Right cardiac atrium (tissue), 5 donors: ENCODE data around the gene HPCAL1. TPM values are rescaled to one million over a fixed set of nuclear protein-coding genes. Genes with fewer than 3 reads are reported as not detected.

ENCODE experiments used
- ATAC-seq, 2 donors: fragments of 200-7000 bp; cut with Tn5 transposase; one replicate each; pipeline versions ENCODE4 v1.8.0 to v1.9.1; 2020; ENCODE audit warnings: moderate library complexity in 2 of 2, mild to moderate bottlenecking in 1 of 2
- DNase-seq, 3 donors: peaks; one replicate each; pipeline ENCODE4 v3.0.0-alpha.2; 2020
- H3K27ac ChIP-seq: one replicate; pipeline ENCODE4 v1.5.1; 2013; ENCODE audit warnings: mild to moderate bottlenecking, low read length, control low read depth, moderate library complexity
- H3K27me3 ChIP-seq: one replicate; pipeline ENCODE4 v1.6.1; 2013; ENCODE audit not compliant: control insufficient read depth, insufficient read depth
- H3K4me1 ChIP-seq: one replicate; pipeline ENCODE4 v1.6.1; 2013; ENCODE audit warnings: low read length; ENCODE audit not compliant: control insufficient read depth, insufficient read depth
- H3K4me3 ChIP-seq: one replicate; pipeline ENCODE4 v1.5.1; 2013; ENCODE audit warnings: low read length, control low read depth
- H3K9me3 ChIP-seq: one replicate; pipeline ENCODE4 v1.6.1; 2013; ENCODE audit warnings: low read length; ENCODE audit not compliant: control insufficient read depth
- WGBS: extraction: QIAGEN DNeasy Blood & Tissue Kit; methylation state at CpG from one replicate; pipeline ENCODE4 v1.1.7; 2013; 5-methylcytosine and 5-hydroxymethylcytosine counted together
- intact Hi-C, 4 donors: fragments of 100-400 bp; cut with DNase I; formaldehyde crosslinking; loops; one replicate each; pipeline versions ENCODE4 v1.11.0 to v1.14.0; 2022 to 2023
- polyA plus RNA-seq: library from polyadenylated mRNA; stranded (reverse); fragments of 200-250 nt; gene quantifications from one replicate; pipeline ENCODE4 v1.2.3, GENCODE V29; 2013
- total RNA-seq, 4 donors: library from RNA; stranded (reverse); fragmentation: NEBNext Ultra II Directional; extraction: Animal tissue kit (Norgen Biotek cat#: 25700); gene quantifications; one replicate each; pipeline ENCODE4 v1.2.1, GENCODE V29; 2021
- donor health status: healthy with polysubstance abuse.
- donor health status: DM: no; HTN: yes; CAD: no.
- donor health status: DM: no; HTN: no; CAD: no.
- donor health status: DM: no; HTN: yes; CAD: no; lungs with severe emphysema.
- donor health status: DM: yes; HTN: yes; CAD: no.

Gene HPCAL1
- total and polyA plus RNA-seq, 5 donors: 18.5 to 32.2 (median 25.1) TPM

- Histone ChIP-seq H3K4me3 (no peak overlapping the region), H3K27me3 (no peaks in the 10 kb centered on the region), H3K4me1 (peaks cover 19% of the 10 kb centered on the region), H3K27ac (no peak overlapping the region), H3K9me3 (no peaks in the 10 kb centered on the region)
- intact Hi-C loops: no loop called here
- ATAC-seq (no peak), DNase-seq (no peak)
- 92% methylated on average over 7 of the region's 7 CpGs for WGBS
Observed at GRCh38 chr2:10326151-10326616, 23.5 kb downstream of the HPCAL1 start.

- H3K27ac ChIP-seq: no peak overlapping the region
Observed at GRCh38 chr2:10326707-10327594, 24.2 kb downstream of the HPCAL1 start.

DNA sequence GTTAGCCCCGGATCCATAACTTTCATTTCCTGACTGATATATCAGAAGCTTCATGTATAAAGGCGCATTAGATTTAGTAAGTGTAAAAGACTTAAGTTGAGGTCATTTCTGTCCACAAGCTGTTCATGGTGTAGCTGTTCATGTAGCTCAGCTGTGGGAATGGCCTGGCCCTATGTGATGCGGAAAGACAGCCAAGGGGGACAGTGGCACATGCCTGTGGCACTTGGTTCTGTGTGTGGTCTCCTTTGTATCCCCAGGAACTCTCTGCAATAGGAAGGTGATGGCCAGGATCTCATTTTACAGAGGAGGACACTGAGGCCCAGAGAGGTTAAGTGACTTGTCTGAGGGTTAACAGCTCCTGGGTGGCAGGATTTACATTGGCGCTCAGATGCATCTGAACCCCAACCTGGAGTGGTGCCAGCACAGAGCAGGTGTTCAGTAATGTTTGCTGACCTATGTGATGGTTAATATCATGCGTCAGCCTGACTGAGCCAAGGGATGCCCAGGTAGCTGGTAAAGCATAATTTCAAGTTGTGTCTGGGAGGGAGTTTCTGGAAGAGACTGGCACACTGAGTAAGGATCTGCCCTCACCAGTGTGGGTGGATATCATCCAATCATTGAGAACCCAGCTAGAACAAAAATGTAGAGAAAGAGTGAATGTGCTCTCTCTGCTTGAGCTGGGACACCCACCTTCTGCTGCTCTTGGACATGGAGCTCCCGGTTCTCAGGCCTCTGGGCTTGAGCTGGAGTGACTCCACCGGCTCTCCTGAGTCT, 25.4 kb downstream of the HPCAL1 start:
- intact Hi-C loops: no loop called here
- H3K9me3 ChIP-seq: no peaks in the 10 kb centered on the region
- H3K4me3 ChIP-seq: no peak overlapping the region
- H3K27me3 ChIP-seq: no peaks in the 10 kb centered on the region
- ATAC-seq (no peak), DNase-seq (no peak)
- no peak overlapping the region for H3K27ac ChIP-seq
- WGBS: 93% methylated on average over 7 of the region's 7 CpGs
- H3K4me1 ChIP-seq: peaks cover 24% of the 10 kb centered on the region

More at GRCh38 chr2:10326707-10327594, 24.2 kb downstream of the HPCAL1 start:
- H3K27me3 ChIP-seq: no peaks in the 10 kb centered on the region
- ATAC-seq: peak; percentile 24 to 69
- intact Hi-C loops: no loop called here
- WGBS: 59% methylated on average over 15 of the region's 15 CpGs
- H3K4me1 ChIP-seq: peaks cover 22% of the 10 kb centered on the region
- peak; percentile 47 to 86 (median 79) for DNase-seq
- H3K4me3 ChIP-seq: no peak overlapping the region
- no peaks in the 10 kb centered on the region for H3K9me3 ChIP-seq

- ATAC-seq (no peak), DNase-seq (no peak)
- intact Hi-C loops: no loop called here
- Histone ChIP-seq H3K9me3 (no peaks in the 10 kb centered on the region), H3K27me3 (no peaks in the 10 kb centered on the region), H3K4me3 (no peak overlapping the region), H3K4me1 (peaks cover 26% of the 10 kb centered on the region), H3K27ac (no peak overlapping the region)
- 80% methylated on average over 12 of the region's 12 CpGs for WGBS
Observed at GRCh38 chr2:10328670-10329579, 26.2 kb downstream of the HPCAL1 start.

DNA sequence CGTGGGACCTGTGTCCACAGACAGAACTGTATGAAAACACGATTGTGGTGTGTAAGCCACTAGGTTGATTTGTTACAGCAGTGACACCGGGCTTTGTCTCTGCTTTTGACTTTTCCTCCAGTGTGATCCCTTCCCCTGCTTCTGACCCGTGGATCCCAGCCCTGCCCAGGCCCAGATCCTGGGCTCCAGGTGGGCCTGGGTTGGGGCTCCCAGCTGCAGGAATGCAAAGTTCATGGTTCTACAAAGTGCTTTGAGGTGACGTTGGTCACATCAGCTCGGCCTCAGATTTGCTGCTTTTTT, 26.8 kb downstream of the HPCAL1 start:
- Histone ChIP-seq H3K27ac (no peak overlapping the region), H3K9me3 (no peaks in the 10 kb centered on the region), H3K27me3 (no peaks in the 10 kb centered on the region), H3K4me3 (no peak overlapping the region), H3K4me1 (peaks cover 26% of the 10 kb centered on the region)
- no peak for DNase-seq
- WGBS: 73% methylated on average over 6 of the region's 6 CpGs
- ATAC-seq: no peak
- intact Hi-C loops: no loop called here

GRCh38 chr2:10329880-10330699, 27.4 kb downstream of the HPCAL1 start:
- intact Hi-C loops: loop anchor here in 1 of 4 donors (10.0 kb wide), 1 partner anchor 1155 kb away; no protein-coding TSS in a partner anchor
- no peak for ATAC-seq
- DNase-seq: no peak
- Histone ChIP-seq H3K27ac (peak overlapping the region; percentile 21), H3K9me3 (no peaks in the 10 kb centered on the region), H3K27me3 (no peaks in the 10 kb centered on the region), H3K4me1 (peaks cover 26% of the 10 kb centered on the region), H3K4me3 (no peak overlapping the region)
- 76% methylated on average over 21 of the region's 21 CpGs for WGBS

- Histone ChIP-seq H3K27me3 (no peaks in the 10 kb centered on the region), H3K9me3 (no peaks in the 10 kb centered on the region), H3K27ac (peak overlapping the region; percentile 21), H3K4me1 (peaks cover 26% of the 10 kb centered on the region), H3K4me3 (no peak overlapping the region)
- 69% methylated on average over 9 of the region's 9 CpGs for WGBS
- intact Hi-C loops: loop anchor here in 1 of 4 donors (10.0 kb wide), 1 partner anchor 1156 kb away; no protein-coding TSS in a partner anchor
- DNase-seq (no peak), ATAC-seq (no peak)
Observed at GRCh38 chr2:10330700-10331026, 28.0 kb downstream of the HPCAL1 start.

DNA sequence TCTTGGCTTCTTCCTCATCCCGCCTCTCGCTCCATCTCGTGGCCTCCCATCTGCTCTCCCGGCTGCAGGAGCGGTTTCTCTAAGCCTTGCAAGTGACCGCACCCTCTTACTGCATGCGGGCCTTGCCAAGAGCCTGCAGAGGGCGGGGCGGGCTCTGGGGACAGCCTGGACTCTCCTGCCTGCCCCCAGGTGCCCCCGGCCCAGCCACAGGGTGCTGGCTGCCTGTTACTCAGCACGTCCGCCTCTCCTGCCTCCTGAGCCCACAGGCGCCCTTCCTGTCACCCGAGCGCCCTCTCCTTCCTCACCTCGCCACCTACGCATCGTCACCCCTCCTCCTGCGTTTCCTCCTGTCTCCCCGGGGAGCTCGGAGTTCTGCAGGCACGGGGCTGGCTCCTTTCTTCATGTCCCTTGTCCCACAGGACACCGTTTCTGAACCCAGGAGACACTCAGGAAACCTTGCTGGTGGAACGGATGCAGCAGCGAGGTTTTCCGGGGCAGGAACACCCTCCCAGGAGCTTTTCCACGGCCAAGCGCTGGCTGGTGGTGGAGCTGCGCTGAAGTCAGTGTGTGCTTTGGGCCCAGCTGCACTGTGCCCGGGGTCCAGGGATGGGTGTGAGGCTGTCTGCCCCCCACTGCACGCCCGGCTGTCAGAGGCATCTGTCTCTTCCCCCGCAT, 28.5 kb downstream of the HPCAL1 start:
- H3K27me3 ChIP-seq: no peaks in the 10 kb centered on the region
- intact Hi-C loops: loop anchor here in 1 of 4 donors (10.0 kb wide), 1 partner anchor 1156 kb away; no protein-coding TSS in a partner anchor
- H3K9me3 ChIP-seq: no peaks in the 10 kb centered on the region
- DNase-seq (peak; percentile 77 to 82 (median 78)), ATAC-seq (peak; percentile 70 to 86)
- H3K4me3 ChIP-seq: no peak overlapping the region
- H3K4me1 ChIP-seq: peaks cover 24% of the 10 kb centered on the region
- peak overlapping the region; percentile 21 for H3K27ac ChIP-seq
- WGBS: 57% methylated on average over 33 of the region's 33 CpGs

DNA sequence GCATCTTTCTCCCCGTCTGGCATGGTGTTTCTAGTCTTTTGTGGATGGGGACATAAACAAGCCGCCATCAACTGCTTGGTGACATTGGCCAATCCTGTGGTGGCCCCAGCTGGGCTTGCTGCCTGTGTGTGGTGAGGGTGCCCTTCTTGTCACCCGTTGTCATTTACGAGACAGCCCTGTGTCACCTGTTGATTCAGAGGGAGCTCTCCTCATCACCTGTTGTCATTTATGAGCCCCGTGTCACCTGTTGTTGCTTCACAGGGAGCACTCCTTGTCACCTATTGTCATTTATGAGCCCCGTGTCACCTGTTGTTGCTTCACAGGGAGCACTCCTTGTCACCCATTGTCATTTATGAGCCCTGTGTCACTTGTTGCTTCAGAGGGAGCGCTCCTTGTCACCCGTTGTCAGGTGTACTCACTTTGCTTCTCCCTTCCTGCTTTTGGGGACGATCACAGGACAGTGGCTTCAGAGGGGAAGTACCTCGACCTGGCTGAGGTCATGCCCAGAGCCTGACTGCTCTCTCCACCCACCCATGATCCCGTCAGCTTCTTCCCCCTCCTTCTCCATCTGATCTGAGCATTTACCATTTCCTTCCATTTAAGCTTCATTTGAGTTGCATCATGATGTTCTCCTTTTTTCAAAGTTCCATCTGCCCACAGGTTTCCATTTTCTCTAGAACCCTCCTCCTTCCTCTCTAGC, 29.1 kb downstream of the HPCAL1 start:
- peak overlapping the region; percentile 27 for H3K27ac ChIP-seq
- 63% methylated on average over 11 of the region's 11 CpGs for WGBS
- DNase-seq (peak in 1 of 3 donors; percentile 34), ATAC-seq (peak; percentile 18 to 40)
- H3K27me3 ChIP-seq: no peaks in the 10 kb centered on the region
- no peaks in the 10 kb centered on the region for H3K9me3 ChIP-seq
- no peak overlapping the region for H3K4me3 ChIP-seq
- H3K4me1 ChIP-seq: peaks cover 17% of the 10 kb centered on the region
- intact Hi-C loops: loop anchor here in 1 of 4 donors (10.0 kb wide), 1 partner anchor 1157 kb away; no protein-coding TSS in a partner anchor
